Natural killer cell (primary cell): ENCODE data around the gene PPP2R2C. TPM values are rescaled to one million over a fixed set of nuclear protein-coding genes. Genes with fewer than 3 reads are reported as not detected.

Source experiments
- ATAC-seq, 3 donors: fragments of 150-1000 bp in 2 of 3; fragments of 200-7000 bp in 1 of 3; cut with Tn5 transposase; 1 replicate in 1 of 3; 2 replicates in 2 of 3; pipeline ENCODE4 v1.10.0; 2021; ENCODE audit warnings: mild to moderate bottlenecking in 2 of 3, moderate library complexity in 2 of 3
- DNase-seq, 2 donors: peaks; one replicate each; pipeline versions ENCODE4 v3.0.0 to v3.0.0-alpha.2; 2013 to 2021; ENCODE audit warnings: mixed read lengths in 1 of 2
- H3K27ac ChIP-seq: one replicate; pipeline ENCODE4 v1.5.1; 2013; ENCODE audit warnings: mild to moderate bottlenecking, low read length
- H3K27me3 ChIP-seq: one replicate; pipeline ENCODE4 v1.6.1; 2013; ENCODE audit warnings: low read length; ENCODE audit not compliant: control insufficient read depth, insufficient read depth
- H3K36me3 ChIP-seq: one replicate; pipeline ENCODE4 v1.6.1; 2013; ENCODE audit warnings: low read length; ENCODE audit not compliant: control insufficient read depth, insufficient read depth
- H3K4me1 ChIP-seq: one replicate; pipeline ENCODE4 v1.6.1; 2013; ENCODE audit warnings: low read length; ENCODE audit not compliant: control insufficient read depth, insufficient read depth
- H3K4me3 ChIP-seq: one replicate; pipeline ENCODE4 v1.5.1; 2013; ENCODE audit warnings: low read length
- H3K9me3 ChIP-seq: one replicate; pipeline ENCODE4 v1.6.1; 2013; ENCODE audit warnings: low read length; ENCODE audit not compliant: control insufficient read depth, insufficient read depth
- H3K27ac Mint-ChIP-seq, 2 donors: one replicate each; pipeline ENCODE4 v1.8.0; 2022; ENCODE audit warnings: mild to moderate bottlenecking in 2 of 2, mixed read lengths in 2 of 2, moderate library complexity in 1 of 2
- H3K27me3 Mint-ChIP-seq, 2 donors: one replicate each; pipeline ENCODE4 v1.8.0; 2022; ENCODE audit warnings: low read depth in 2 of 2, mixed read lengths in 2 of 2
- H3K36me3 Mint-ChIP-seq: one replicate; pipeline ENCODE4 v1.8.0; 2022; ENCODE audit warnings: mixed read lengths
- H3K4me1 Mint-ChIP-seq, 2 donors: one replicate each; pipeline ENCODE4 v1.8.0; 2022; ENCODE audit warnings: mixed read lengths in 2 of 2
- H3K4me3 Mint-ChIP-seq: one replicate; pipeline ENCODE4 v1.8.0; 2022; ENCODE audit warnings: mild to moderate bottlenecking, moderate library complexity, mixed read lengths
- H3K9me3 Mint-ChIP-seq, 2 donors: one replicate each; pipeline ENCODE4 v1.8.0; 2022; ENCODE audit warnings: mixed read lengths in 2 of 2
- CTCF ChIP-seq: fragments of 200-600 bp; IDR thresholded peaks from one replicate; pipeline ENCODE4 v1.8.0; 2022; ENCODE audit warnings: antibody characterized with exemption
- WGBS: methylation state at CpG from one replicate; pipeline ENCODE4 v1.1.7; 2013; ENCODE audit warnings: missing lambda C conversion rate; ENCODE audit not compliant: insufficient coverage; 5-methylcytosine and 5-hydroxymethylcytosine counted together
- intact Hi-C: fragments of 100-400 bp; cut with micrococcal nuclease; formaldehyde crosslinking; loops from one replicate; pipeline ENCODE4 v1.14.2; 2022
- total RNA-seq, 4 donors: library from RNA; stranded (reverse); fragments of 120-200 nt in 1 of 4; gene quantifications; one replicate each; pipeline versions ENCODE4 v1.2.3 to v1.2.4, GENCODE V29; 2013 to 2022

The PPP2R2C gene
- total RNA-seq, 3 donors from 2014 or later (not counting 1 experiment from before 2014, with no cell fraction given) = not detected

- Mint-ChIP-seq H3K27ac (no peak overlapping the region), H3K36me3 (no peaks in the 10 kb centered on the region), H3K9me3 (no peaks in the 10 kb centered on the region), H3K27me3 (peaks cover 34 to 51% of the 10 kb centered on the region in 2 donors), H3K4me1 (peaks cover 10 to 13% of the 10 kb centered on the region in 2 donors), H3K4me3 (no peak overlapping the region)
- no peaks in the 10 kb centered on the region for H3K9me3 ChIP-seq
- peaks cover 6% of the 10 kb centered on the region for H3K27me3 ChIP-seq
- intact Hi-C loops = no loop called here
- 37% methylated on average over 12 of the region's 12 CpGs for WGBS
- peaks cover 17% of the 10 kb centered on the region for H3K4me1 ChIP-seq
- H3K27ac ChIP-seq = no peak overlapping the region
- H3K36me3 ChIP-seq = no peaks in the 10 kb centered on the region
- ATAC-seq = no peak
- no peak overlapping the region for H3K4me3 ChIP-seq
- DNase-seq = no peak
- no peak for TF ChIP-seq CTCF
Observed at GRCh38 chr4:6307230-6307629, 165.2 kb downstream of the PPP2R2C start.

GRCh38 chr4:6306299-6306698, 166.1 kb downstream of the PPP2R2C start:
- ATAC-seq (no peak), DNase-seq (no peak)
- Histone ChIP-seq H3K36me3 (no peaks in the 10 kb centered on the region), H3K27me3 (peaks cover 6% of the 10 kb centered on the region), H3K9me3 (no peaks in the 10 kb centered on the region), H3K4me1 (peaks cover 17% of the 10 kb centered on the region), H3K4me3 (no peak overlapping the region), H3K27ac (no peak overlapping the region)
- TF ChIP-seq CTCF = no peak
- no peak overlapping the region for H3K27ac Mint-ChIP-seq
- H3K27me3 Mint-ChIP-seq = peaks cover 30 to 43% of the 10 kb centered on the region in 2 donors
- intact Hi-C loops = no loop called here
- H3K9me3 Mint-ChIP-seq = no peaks in the 10 kb centered on the region
- H3K4me3 Mint-ChIP-seq = no peak overlapping the region
- peaks cover 10 to 13% of the 10 kb centered on the region in 2 donors for H3K4me1 Mint-ChIP-seq
- no peaks in the 10 kb centered on the region for H3K36me3 Mint-ChIP-seq
- 81% methylated on average over 5 of the region's 5 CpGs for WGBS

- intact Hi-C loops = no loop called here
- no peak for DNase-seq
- no peaks in the 10 kb centered on the region for H3K36me3 ChIP-seq
- H3K4me1 ChIP-seq = peaks cover 14% of the 10 kb centered on the region
- H3K9me3 Mint-ChIP-seq = no peaks in the 10 kb centered on the region
- H3K36me3 Mint-ChIP-seq = no peaks in the 10 kb centered on the region
- no peak overlapping the region for H3K27ac ChIP-seq
- H3K9me3 ChIP-seq = no peaks in the 10 kb centered on the region
- peaks cover 4% of the 10 kb centered on the region for H3K27me3 ChIP-seq
- no peak for TF ChIP-seq CTCF
- 46% methylated on average over 12 of the region's 12 CpGs for WGBS
- peaks cover 16 to 26% of the 10 kb centered on the region in 2 donors for H3K27me3 Mint-ChIP-seq
- H3K4me1 Mint-ChIP-seq = peaks cover 10 to 13% of the 10 kb centered on the region in 2 donors
- ATAC-seq = peak in 2 of 3 donors; percentile 38 to 61
- H3K4me3 ChIP-seq = no peak overlapping the region
- H3K27ac Mint-ChIP-seq = no peak overlapping the region
- H3K4me3 Mint-ChIP-seq = no peak overlapping the region
Observed at GRCh38 chr4:6303943-6304342, 168.5 kb downstream of the PPP2R2C start.

DNA sequence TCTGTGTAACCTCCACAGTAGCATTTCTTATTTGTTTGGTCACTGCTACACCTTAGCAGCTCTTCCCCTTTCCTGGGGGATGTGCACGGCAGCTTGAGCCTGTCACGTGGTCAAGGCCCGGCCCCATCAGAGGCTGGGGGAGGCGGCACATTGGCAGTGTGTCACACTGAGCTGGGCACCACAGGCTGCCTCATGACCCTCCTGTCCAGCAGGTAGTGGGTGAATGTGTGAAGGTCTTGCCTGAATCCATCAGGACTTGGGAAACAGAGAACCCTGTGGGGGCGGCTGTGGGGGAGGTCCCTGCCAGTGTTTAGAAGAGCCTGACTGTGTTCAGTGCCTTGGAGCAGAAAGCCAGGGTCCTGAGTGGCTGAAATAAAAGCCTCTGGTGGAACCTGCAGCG, 169.5 kb downstream of the PPP2R2C start:
- 74% methylated on average over 6 of the region's 6 CpGs for whole genome bisulfite sequencing
- H3K4me1 Mint-ChIP-seq = peaks cover 8 to 10% of the 10 kb centered on the region in 2 donors
- H3K36me3 ChIP-seq = no peaks in the 10 kb centered on the region
- peaks cover under 1% of the 10 kb centered on the region for H3K27me3 ChIP-seq
- no peaks in the 10 kb centered on the region for H3K9me3 ChIP-seq
- DNase-seq = no peak
- no peaks in the 10 kb centered on the region for H3K36me3 Mint-ChIP-seq
- no peak for TF ChIP-seq CTCF
- no peaks in the 10 kb centered on the region for H3K9me3 Mint-ChIP-seq
- peaks cover 8 to 17% of the 10 kb centered on the region in 2 donors for H3K27me3 Mint-ChIP-seq
- no peak overlapping the region for H3K27ac ChIP-seq
- no peak for ATAC-seq
- H3K4me3 ChIP-seq = no peak overlapping the region
- intact Hi-C loops = no loop called here
- H3K27ac Mint-ChIP-seq = no peak overlapping the region
- H3K4me3 Mint-ChIP-seq = no peak overlapping the region
- peaks cover 14% of the 10 kb centered on the region for H3K4me1 ChIP-seq
